GM21723 (cell line): ENCODE data around the gene ZNF346.

Source experiments
- ATAC-seq: cut with Tn5 transposase; IDR thresholded peaks from one replicate; pipeline ENCODE4 v1.9.1; 2021; ENCODE audit warnings: mild to moderate bottlenecking, moderate library complexity; ENCODE audit not compliant: unreplicated experiment

ZNF346 gene

DNA sequence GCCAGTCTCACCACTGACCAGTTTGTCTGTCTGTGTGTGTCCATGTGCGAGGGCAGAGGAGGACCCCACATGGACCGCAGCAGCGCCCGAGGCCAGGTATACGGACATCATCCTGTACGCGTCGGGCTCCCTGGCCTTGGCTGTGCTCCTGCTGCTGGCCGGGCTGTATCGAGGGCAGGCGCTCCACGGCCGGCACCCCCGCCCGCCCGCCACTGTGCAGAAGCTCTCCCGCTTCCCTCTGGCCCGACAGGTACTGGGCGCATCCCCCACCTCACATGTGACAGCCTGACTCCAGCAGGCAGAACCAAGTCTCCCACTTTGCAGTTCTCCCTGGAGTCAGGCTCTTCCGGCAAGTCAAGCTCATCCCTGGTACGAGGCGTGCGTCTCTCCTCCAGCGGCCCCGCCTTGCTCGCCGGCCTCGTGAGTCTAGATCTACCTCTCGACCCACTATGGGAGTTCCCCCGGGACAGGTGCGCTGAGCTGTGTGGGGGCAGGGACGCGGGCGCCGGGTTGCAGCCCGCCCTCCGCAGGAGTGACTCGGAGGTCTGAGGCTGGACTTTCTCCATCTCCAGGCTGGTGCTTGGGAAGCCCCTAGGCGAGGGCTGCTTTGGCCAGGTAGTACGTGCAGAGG is 70.7 kb downstream of the ZNF346 start:
- ATAC-seq: no peak

DNA sequence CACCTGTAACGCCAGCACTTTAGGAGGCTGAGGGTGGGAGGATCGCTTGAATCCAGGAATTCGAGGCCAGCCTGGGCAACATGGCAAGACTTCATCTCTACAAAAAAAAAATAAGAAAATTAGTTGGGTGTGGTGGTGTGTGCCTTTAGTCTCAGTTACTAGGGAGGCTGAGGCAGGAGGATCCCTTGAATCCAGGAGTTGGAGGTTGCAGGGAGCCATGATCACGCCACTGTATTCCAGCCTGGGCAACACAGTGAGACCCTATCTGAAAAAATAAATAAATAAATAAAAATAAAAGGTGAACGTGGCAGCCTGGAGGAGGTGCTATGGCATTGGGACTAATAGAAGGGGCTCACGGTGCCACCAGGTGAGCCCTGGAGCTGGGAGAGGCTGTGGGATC is 71.3 kb downstream of the ZNF346 start:
- no peak for ATAC-seq

DNA sequence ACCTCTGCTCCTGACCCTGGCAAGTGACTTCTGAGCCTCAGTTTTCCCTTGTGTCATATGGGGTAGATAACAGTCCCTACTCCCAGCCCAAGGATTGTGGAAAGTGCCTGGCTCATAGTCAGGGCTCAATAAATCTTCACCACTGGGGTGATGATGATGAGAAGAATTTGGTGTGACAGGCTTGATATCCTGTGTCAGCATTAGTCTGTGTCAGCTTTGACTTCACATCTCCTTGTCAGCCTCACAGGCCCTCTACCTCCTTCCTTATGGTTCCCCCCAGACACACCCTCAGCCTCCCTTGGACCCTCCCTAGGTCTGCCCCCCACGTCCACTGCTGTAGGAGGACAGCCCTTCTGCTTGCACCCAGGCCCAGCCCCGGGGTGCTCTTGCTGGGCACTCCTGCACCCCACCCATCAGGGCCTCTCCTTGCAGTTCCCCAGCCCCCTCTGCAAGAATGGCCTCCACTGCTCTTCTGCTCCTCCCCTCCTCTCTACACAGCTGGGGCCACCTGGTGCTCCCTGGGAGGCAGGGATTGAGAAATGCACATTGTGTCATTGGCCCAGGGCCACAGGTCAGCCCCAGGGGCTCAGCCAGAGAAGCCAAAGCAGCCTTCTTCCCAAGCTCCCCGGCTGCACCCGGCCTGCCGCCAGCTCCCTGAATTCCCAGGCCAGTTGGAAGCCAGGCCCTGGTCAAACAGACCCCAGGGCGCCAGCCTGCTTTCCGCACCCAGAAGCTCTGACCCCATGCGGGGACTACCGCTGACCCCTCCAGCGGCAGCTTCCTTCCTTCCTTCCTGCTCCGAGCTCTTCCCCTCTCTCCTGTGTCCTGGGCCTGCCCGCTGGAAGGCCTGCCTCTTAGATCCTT is 72.0 kb downstream of the ZNF346 start:
- no peak for ATAC-seq

DNA sequence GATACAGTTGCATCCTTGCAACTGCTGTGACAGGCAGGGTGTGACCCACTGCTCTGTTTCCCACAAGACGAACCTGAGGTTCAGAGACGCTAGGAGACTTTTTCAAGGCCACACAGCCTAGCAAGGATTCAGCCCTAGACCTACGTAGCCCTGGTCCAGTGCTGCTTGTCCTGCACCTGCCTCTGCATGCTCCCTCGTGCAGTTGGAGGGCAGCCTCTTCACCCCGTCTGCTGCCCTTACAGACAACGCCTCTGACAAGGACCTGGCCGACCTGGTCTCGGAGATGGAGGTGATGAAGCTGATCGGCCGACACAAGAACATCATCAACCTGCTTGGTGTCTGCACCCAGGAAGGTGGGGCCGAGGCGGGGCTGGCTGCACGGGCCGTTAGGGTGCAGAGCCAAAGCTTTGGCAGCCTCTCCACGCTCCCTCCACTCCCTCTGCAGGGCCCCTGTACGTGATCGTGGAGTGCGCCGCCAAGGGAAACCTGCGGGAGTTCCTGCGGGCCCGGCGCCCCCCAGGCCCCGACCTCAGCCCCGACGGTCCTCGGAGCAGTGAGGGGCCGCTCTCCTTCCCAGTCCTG is 72.7 kb downstream of the ZNF346 start:
- ATAC-seq: no peak

DNA sequence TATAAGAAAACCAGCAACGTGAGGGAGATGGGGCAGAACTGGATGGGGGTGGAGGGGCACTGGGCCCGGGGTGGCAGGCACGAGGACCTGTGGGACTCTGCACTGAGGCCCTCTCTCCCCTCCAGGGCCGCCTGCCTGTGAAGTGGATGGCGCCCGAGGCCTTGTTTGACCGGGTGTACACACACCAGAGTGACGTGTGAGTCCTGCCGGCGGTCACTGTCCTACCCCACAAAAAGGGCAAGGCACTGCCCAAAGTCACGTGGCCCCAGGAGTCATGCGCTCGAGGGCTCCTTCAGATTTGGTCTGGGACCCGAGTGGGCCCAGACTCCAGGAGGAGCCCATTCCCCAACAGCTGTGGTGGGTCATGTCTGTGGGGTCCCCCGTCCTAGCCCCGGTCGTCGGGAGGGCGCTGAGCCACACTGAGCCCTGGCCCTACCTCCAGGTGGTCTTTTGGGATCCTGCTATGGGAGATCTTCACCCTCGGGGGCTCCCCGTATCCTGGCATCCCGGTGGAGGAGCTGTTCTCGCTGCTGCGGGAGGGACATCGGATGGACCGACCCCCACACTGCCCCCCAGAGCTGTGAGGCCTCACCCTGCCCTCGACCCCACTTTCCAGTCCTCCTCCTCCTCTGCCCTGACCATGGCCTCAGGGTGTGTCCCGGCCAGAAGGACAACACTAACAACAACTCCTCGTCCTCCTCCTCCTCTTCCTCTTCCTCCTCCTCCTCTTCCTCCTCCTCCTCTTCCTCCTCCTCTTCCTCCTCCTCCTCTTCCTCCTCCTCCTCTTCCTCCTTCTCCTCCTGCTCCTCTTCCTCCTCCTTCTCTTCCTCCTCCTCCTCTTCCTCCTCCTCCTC is 73.9 kb downstream of the ZNF346 start:
- no peak for ATAC-seq

DNA sequence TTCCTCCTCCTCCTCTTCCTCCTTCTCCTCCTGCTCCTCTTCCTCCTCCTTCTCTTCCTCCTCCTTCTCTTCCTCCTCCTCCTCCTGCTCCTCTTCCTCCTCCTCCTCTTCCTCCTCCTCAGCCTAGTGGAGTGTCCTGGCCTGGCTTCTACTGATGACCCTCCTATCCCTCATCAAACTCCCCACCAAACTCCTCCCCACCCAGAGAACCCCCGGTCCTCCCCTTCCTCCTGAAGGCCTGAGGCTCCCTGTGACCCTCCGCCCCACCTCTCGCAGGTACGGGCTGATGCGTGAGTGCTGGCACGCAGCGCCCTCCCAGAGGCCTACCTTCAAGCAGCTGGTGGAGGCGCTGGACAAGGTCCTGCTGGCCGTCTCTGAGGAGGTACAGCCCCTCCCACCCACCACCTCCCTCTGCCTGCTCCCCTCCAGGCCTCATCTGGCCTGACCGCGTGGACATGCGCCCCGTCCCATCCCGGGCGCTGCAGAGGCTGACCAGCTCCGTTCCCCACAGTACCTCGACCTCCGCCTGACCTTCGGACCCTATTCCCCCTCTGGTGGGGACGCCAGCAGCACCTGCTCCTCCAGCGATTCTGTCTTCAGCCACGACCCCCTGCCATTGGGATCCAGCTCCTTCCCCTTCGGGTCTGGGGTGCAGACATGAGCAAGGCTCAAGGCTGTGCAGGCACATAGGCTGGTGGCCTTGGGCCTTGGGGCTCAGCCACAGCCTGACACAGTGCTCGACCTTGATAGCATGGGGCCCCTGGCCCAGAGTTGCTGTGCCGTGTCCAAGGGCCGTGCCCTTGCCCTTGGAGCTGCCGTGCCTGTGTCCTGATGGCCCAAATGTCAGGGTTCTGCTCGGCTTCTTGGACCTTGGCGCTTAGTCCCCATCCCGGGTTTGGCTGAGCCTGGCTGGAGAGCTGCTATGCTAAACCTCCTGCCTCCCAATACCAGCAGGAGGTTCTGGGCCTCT is 74.8 kb downstream of the ZNF346 start:
- no peak for ATAC-seq

DNA sequence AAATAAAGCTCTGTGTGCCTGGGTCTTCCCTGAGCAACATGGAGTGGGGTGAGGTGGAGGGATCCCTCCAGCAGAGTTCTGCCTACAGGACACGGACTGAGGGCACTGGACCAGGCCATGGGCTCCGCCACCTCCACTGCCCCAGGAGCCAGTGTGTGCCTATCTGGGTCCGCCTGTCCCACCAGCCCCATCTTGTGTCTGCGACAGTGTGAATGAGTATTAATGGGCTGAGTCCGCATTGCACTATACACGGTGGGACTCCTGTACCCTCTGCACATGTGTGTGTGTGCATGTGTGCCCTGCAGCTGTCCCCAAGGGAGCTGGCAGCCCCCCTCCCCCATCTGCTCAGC is 75.6 kb downstream of the ZNF346 start:
- ATAC-seq: no peak

DNA sequence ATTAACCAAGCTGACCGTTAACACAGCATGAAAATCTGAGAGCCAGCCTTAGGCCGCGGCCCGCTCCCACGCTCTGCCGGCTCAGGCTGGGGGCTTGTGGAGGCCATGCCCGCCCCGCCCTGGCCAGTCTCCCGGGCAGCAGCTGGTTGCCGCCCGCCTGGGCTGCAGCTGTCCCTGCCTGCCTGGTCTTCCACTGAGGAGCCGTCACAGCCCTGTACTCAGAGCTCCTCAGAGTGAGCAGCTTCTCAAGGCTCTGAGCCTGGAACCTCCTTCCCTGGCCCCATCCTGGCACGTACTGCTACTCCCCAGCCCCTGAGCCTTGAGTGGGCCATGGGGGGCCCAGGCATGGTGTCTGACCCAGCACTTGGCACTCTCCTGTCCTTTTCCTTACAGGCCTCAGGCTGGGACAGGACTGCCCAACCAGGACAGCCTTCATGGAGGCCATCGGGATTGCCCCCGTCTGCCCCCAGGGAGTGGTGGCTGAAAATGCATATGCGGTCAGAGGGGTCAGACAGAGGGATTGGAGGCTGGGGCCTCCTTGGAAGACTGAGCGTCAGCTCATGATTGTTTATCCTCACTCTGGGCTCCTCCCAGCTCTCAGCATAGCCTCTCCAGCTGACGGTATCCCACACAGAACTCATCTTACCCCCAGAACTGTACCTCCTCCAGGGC is 76.1 kb downstream of the ZNF346 start:
- ATAC-seq: no peak

DNA sequence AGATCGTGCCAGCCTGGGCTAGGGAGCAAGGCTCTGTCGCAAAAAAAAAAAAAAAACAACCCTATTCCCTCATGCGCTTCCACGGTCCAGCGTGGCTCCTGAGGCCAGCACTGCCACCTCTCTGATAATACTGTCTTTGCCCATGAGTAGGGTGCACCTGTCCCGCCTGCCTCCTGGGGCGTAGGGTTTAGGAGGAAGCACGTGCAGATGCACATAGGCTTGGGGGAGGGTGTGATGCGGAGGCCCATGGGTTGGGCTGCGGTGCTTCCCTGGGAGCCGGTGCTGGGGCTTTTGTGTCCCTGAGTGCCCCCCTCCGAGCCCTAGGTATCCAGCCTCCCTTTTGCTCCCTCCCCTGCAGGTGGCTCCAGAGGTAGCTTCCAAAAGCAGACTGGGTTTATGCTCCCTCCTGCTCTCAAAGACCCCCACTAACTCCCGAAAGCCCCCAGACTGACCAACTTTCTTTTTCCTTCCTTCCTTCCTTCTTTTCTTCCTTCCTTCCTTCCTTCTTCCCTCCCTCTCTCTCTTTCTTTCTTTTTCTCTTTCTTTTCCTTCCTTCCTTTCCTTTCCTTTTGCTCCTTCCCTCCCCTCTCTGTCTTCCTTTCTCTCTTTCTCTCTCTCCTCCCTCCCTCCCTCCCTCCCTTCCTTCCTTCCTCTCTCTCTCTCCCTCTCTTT is 77.1 kb downstream of the ZNF346 start:
- no peak for ATAC-seq

DNA sequence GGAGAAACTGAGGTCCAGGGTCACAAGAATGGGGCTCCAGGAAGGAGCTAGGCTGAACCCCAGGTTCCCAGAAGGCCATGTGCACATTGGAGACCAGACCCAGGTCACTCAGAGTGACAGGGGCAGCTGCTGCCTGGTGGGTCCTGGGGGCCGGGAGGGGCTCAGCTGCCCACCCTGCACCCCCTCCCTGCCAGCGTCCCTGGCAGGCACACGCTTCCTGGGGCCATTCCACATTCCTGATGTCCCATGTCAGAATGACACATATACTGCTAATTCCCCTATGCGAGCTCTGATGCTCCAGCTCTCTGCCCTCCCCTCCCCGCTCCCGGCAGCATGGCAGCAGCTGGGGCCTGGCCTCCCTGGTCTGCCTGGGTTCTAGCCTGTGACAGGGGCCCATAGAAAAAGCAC is 78.2 kb downstream of the ZNF346 start:
- no peak for ATAC-seq

DNA sequence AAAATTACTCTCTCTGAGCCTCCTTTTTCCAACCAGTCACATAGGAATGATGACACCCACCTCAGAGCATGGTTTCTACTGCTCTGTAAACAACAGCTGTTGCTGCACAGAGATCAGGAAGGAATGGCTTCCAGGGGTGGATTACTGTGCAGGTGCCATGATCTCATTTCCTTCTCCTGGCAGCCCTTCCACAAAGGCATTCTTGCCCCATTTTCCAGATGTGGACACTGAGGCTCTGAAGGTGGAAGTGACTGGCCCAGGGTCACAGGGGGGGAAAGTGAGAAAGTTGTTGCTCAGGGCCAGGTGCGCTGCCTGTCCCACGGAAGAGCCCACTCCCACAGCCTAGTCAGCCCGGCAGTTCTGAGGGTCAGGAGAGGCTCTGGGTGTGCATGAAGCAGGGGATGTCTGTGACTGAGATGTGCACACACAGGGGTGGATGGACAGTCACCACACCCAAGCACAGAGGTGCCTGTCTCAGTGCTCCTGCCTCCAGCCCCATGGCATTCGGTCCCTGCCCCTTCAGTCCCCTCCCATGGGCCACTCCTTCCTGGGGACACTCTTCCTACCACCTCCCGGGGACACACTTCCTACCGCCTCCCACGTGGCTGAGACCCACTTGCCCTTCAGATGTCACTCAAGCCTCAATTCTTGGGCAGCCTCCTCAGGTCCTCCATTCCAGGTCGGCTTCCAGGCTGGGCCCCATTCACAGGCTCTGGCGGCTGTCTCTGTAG is 81.2 kb downstream of the ZNF346 start:
- ATAC-seq: no peak

DNA sequence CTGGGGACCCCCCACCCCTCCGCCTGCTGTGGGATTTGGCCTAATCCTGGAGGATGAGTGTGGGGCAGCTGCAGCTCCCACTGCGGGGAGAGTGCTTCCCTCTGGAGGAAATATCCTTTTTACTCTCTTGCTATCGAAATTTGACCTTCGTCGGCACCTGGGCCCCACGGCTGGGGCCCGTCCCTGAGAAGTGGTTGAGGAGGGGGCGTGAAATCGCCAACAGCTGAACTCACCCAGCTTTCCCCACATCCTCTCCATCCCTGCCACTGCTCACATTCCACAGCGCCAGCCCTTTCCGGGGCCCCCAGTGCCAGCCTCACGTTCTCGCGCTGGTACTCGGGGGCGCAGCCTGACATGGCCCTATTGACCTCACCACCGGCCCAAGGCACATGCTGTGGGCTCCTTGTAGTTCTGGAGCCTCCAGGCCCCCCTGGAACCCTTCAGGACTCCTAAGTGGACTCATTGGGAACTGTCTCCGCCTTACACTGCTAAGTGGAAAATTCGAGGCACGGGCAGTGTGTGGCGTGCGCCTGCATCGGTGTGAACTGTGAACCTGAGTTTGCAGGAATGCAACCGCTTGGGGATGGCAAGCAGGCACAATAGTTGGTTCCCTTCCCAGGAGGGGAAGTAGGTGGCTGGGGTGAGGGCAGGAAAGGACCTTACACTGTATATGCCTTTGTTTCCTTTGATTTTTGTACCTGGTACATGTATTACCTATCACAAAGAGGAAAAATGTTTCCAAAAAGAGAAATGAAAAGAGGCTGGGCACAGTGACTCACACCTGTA is 83.4 kb downstream of the ZNF346 start:
- ATAC-seq: no peak

DNA sequence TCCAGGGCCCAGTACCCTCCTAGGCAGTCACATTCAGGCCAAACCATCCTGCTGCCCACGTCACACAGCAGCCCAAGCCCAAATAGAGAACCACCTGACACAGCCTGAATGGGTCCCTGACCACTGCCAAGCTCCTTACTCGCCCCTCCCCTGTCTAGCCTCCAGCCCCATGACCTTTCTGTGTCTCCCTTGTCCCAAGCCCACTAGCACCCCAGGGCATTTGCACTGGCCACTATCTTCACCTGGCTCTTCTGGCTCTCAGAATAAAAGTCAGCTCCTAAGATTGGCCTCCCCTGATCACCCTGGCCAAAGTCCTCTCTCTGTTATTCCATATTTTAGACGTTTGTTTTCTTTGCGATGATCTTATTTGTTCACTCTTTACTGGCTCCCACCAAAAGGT is 84.7 kb downstream of the ZNF346 start:
- no peak for ATAC-seq

DNA sequence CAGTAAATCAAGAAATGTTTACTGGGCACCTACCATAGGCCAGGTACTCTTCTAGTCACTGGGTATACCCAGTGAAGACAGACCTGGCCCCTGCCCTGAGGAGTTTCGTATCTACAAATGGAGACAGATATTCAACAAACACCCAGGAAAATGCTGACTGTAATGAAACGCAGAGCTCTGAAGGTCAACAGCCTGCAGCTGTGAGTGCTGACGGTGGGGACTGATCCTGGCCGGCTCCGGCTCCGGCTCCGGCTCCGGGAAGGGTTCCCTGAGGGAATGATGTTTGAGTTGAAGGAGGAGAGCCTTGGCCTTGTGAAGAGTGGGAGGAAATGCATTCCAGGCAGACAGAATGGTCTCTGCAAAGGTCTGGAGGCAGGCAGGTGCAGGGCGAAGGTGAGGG is 87.3 kb downstream of the ZNF346 start:
- ATAC-seq: no peak

DNA sequence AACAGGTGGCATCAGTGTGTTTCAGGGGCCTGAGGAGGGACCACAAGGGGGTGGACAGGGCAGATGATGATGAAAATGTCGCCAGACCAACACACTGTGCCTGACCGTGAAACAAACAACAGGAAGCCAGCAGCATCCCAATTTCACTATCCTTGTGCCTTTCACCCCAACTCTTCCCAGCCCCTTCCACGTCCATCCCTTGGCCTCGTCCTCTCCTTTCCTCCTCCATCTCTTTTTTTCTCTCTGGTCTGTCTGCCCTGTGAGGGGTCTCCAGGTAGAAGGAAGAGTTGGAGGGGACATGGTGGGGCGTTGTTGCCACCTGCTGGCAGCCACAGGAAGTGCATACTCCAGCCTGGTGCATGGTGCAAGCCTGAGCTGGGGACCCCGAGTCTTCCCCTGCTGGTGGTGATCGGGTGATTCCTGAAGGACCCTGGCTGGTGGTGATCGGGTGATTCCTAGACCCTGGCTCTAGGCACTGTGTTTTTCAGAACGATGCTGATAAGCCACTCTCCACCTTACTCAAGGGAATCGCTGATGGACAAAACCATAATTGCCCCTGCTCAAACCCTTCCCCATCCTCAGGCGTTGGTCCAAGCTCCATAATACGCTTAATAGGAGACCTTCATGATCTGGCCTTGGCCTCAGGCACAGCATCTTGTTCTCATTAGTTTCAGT is 89.4 kb downstream of the ZNF346 start:
- no peak for ATAC-seq

DNA sequence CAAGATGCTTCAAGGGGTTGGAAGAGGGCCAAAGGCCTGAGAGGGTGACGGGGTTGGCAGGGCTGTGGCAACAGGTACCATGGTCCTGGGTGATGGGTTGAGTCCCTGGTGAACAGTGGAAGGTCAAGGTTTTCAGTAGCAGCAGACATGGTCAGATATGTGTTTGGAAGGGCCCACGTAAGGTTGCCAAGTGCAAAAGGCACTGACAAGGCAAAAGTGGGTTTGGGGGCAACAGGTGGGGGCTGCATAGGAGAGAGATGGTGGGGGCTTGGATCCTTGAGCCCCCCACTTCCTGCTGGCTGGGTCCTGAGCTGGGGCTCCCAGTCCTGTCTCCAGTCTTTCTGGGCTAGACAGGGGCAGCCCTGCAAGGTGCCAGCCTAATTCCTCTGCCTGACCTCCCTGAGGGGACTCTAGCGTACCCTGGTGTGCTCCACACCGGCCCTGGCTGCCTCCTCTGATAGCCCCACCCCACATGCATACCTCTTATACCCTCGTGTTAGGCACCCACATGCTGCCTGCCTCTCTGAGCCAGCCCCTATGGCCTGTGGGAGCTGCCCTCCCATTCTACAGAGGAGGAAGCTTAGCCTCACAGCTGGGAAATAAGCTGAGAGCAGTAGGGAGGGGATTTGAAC is 90.2 kb downstream of the ZNF346 start:
- no peak for ATAC-seq
